Neural cell (in vitro differentiated cells): ENCODE data around the gene ERG28. TPM values are rescaled to one million over a fixed set of nuclear protein-coding genes. Genes with fewer than 3 reads are reported as not detected.

Source experiments
- H2AFZ ChIP-seq: fragments of 200-600, 300-800 bp; sonication (generic), shearing (Covaris generic); 2 replicates; pipeline ENCODE4 v1.6.0; 2014; ENCODE audit warnings: low read depth, mild to moderate bottlenecking, antibody characterized with exemption, low read length, moderate library complexity
- H3F3A ChIP-seq: fragments of 200-600 bp; shearing (Covaris generic); 2 replicates; pipeline ENCODE4 v1.6.1; 2016; ENCODE audit warnings: mild to moderate bottlenecking, moderate library complexity, mixed read lengths, antibody characterized with exemption, low read length; ENCODE audit not compliant: insufficient read depth, poor library complexity, severe bottlenecking
- H3K27ac ChIP-seq: fragments of 200-600, 300-800 bp; sonication (generic), shearing (Covaris generic); 2 replicates; pipeline ENCODE4 v1.5.1; 2014; ENCODE audit warnings: mild to moderate bottlenecking, low read length, moderate library complexity
- H3K27me3 ChIP-seq: fragments of 300-800, 200-600 bp; sonication (generic), shearing (Covaris generic); 2 replicates; pipeline ENCODE4 v1.6.0; 2014; ENCODE audit warnings: mild to moderate bottlenecking, low read depth, low read length, moderate library complexity; ENCODE audit not compliant: insufficient read depth
- H3K36me3 ChIP-seq: fragments of 300-800, 200-600 bp; sonication (generic), shearing (Covaris generic); 2 replicates; pipeline ENCODE4 v1.5.1; 2014; ENCODE audit warnings: mild to moderate bottlenecking, antibody characterized with exemption, low read length, moderate library complexity; ENCODE audit not compliant: insufficient read depth
- H3K4me2 ChIP-seq: fragments of 300-800, 200-600 bp; sonication (generic), shearing (Covaris generic); 2 replicates; pipeline ENCODE4 v1.6.0; 2014; ENCODE audit warnings: mild to moderate bottlenecking, low read length
- H3K4me3 ChIP-seq: fragments of 300-800, 200-600 bp; sonication (generic), shearing (Covaris generic); 2 replicates; pipeline ENCODE4 v1.5.1; 2014; ENCODE audit warnings: mild to moderate bottlenecking, low read length, moderate library complexity
- H3K79me2 ChIP-seq: fragments of 200-600 bp; shearing (Covaris generic); replicated peaks from 2 replicates; pipeline ENCODE4 v1.6.0; 2014; ENCODE audit warnings: mild to moderate bottlenecking, low read length, moderate library complexity; ENCODE audit not compliant: insufficient read depth
- H3K9ac ChIP-seq: fragments of 300-800, 200-600 bp; sonication (generic), shearing (Covaris generic); 2 replicates; pipeline ENCODE4 v1.6.1; 2016; ENCODE audit warnings: mild to moderate bottlenecking, low read length, mixed read lengths
- H3K9me2 ChIP-seq: fragments of 200-600 bp; shearing (Covaris generic); 2 replicates; pipeline ENCODE4 v1.6.1; 2016; ENCODE audit warnings: mild to moderate bottlenecking, low read length, mixed read lengths; ENCODE audit not compliant: insufficient read depth
- H3K9me3 ChIP-seq: fragments of 200-600, 300-800 bp; sonication (generic), shearing (Covaris generic); 2 replicates; pipeline ENCODE4 v1.6.1; 2016; ENCODE audit warnings: mild to moderate bottlenecking, mixed run types, low read length, moderate library complexity, mixed read lengths
- H4K20me1 ChIP-seq: fragments of 200-600 bp; shearing (Covaris generic); 2 replicates; pipeline ENCODE4 v1.6.1; 2016; ENCODE audit warnings: mild to moderate bottlenecking, mixed run types; ENCODE audit not compliant: insufficient read depth
- EP300 ChIP-seq: fragments of 450-650 bp; conservative IDR thresholded peaks from 2 replicates; pipeline ENCODE4 v1.6.1; 2014; ENCODE audit warnings: antibody characterized with exemption, mild to moderate bottlenecking, moderate library complexity; ENCODE audit not compliant: poor library complexity, severe bottlenecking
- EZH2 ChIP-seq: fragments of 200-600, 300-800 bp; shearing (Covaris generic), sonication (generic); IDR thresholded peaks from 2 replicates; pipeline ENCODE4 v1.6.1; 2014; ENCODE audit warnings: antibody characterized with exemption, low read length, borderline replicate concordance, mild to moderate bottlenecking; ENCODE audit not compliant: insufficient read depth, poor library complexity, severe bottlenecking
- MXI1 ChIP-seq: fragments of 450-650 bp; conservative IDR thresholded peaks from 2 replicates; pipeline ENCODE4 v1.6.1; 2014; ENCODE audit warnings: antibody characterized with exemption, mild to moderate bottlenecking; ENCODE audit not compliant: poor library complexity, severe bottlenecking
- POLR2AphosphoS5 ChIP-seq: IDR thresholded peaks from 2 replicates; pipeline ENCODE4 v1.6.1; 2012
- RAD21 ChIP-seq: fragments of 450-650 bp; conservative IDR thresholded peaks from 2 replicates; pipeline ENCODE4 v1.6.1; 2014; ENCODE audit warnings: antibody characterized with exemption, mild to moderate bottlenecking, moderate library complexity
- REST ChIP-seq: IDR thresholded peaks from 2 replicates; pipeline ENCODE4 v1.6.1; 2012; ENCODE audit warnings: borderline replicate concordance
- SMC3 ChIP-seq: fragments of 450-650 bp; conservative IDR thresholded peaks from 2 replicates; pipeline ENCODE4 v1.6.1; 2014; ENCODE audit warnings: antibody characterized with exemption, mild to moderate bottlenecking, moderate library complexity; ENCODE audit not compliant: poor library complexity
- TAF1 ChIP-seq: IDR thresholded peaks from 2 replicates; pipeline ENCODE4 v1.6.1; 2012; ENCODE audit warnings: low read depth
- polyA plus RNA-seq: library from polyadenylated mRNA; depleted of rRNA; stranded (reverse); fragments of >200 nt; gene quantifications from 2 replicates; pipeline ENCODE4 v1.2.3, GENCODE V29; 2014
- TF ChIP-seq, protein P1 (sequence below): fragments of 450-650 bp; IDR thresholded peaks from 2 replicates; pipeline ENCODE4 v1.5.1; 2014; ENCODE audit warnings: antibody characterized with exemption, mild to moderate bottlenecking, moderate library complexity; ENCODE audit not compliant: poor library complexity, severe bottlenecking

The ERG28 gene
- polyA plus RNA-seq, 1 donor from 2014 or later = 23.4 TPM

- H3F3A ChIP-seq = no peaks in the 10 kb centered on the region
- no peaks in the 10 kb centered on the region for H3K9me3 ChIP-seq
- H3K9me2 ChIP-seq = no peaks in the 10 kb centered on the region
- H3K36me3 ChIP-seq = no peaks in the 10 kb centered on the region
- no peak overlapping the region for H3K27ac ChIP-seq
- H3K79me2 ChIP-seq = no peaks in the 10 kb centered on the region
- H3K4me2 ChIP-seq = no peak overlapping the region
- H3K27me3 ChIP-seq = no peaks in the 10 kb centered on the region
- no peak overlapping the region for H3K9ac ChIP-seq
- no peaks in the 10 kb centered on the region for H4K20me1 ChIP-seq
- H2AFZ ChIP-seq = no peak overlapping the region
- TF ChIP-seq MXI1 (no peak), SMC3 (no peak), POLR2AphosphoS5 (no peak), TAF1 (no peak), EP300 (no peak), RAD21 (no peak), EZH2 (no peak), REST (no peak)
- TF ChIP-seq, protein P1, sequence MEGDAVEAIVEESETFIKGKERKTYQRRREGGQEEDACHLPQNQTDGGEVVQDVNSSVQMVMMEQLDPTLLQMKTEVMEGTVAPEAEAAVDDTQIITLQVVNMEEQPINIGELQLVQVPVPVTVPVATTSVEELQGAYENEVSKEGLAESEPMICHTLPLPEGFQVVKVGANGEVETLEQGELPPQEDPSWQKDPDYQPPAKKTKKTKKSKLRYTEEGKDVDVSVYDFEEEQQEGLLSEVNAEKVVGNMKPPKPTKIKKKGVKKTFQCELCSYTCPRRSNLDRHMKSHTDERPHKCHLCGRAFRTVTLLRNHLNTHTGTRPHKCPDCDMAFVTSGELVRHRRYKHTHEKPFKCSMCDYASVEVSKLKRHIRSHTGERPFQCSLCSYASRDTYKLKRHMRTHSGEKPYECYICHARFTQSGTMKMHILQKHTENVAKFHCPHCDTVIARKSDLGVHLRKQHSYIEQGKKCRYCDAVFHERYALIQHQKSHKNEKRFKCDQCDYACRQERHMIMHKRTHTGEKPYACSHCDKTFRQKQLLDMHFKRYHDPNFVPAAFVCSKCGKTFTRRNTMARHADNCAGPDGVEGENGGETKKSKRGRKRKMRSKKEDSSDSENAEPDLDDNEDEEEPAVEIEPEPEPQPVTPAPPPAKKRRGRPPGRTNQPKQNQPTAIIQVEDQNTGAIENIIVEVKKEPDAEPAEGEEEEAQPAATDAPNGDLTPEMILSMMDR = no peak
- no peak overlapping the region for H3K4me3 ChIP-seq
Measured at GRCh38 chr14:75647640-75648039, 13.0 kb downstream of the ERG28 start.

DNA sequence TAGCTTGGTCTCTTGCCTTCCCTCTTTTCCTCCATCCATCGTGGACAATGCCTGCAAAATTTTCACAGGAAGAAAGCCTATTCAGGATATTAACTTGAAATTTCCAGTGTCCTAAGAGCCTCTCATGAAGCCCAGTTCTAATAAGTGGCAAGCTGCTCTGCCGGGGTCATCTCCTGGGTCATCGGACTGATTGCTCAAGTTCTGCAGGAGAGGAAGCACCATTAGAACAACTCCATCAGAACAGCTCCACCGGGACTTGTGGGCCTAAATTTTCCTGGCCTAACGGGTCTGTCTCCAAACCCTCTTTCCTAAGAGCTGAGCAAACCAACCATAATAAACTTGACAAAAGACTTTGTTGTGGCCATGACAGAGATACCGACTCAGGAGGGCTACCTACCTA, 13.9 kb downstream of the ERG28 start:
- H3K27ac ChIP-seq = no peak overlapping the region
- H2AFZ ChIP-seq = no peak overlapping the region
- no peak overlapping the region for H3K9ac ChIP-seq
- TF ChIP-seq, protein P1 = no peak
- no peak for TF ChIP-seq REST
- no peak for TF ChIP-seq MXI1
- no peak for TF ChIP-seq TAF1
- TF ChIP-seq SMC3 = no peak
- TF ChIP-seq RAD21 = no peak
- TF ChIP-seq POLR2AphosphoS5 = no peak
- TF ChIP-seq EZH2 = no peak
- TF ChIP-seq EP300 = no peak
- H3F3A ChIP-seq = no peaks in the 10 kb centered on the region
- no peaks in the 10 kb centered on the region for H3K27me3 ChIP-seq
- no peaks in the 10 kb centered on the region for H3K79me2 ChIP-seq
- H3K4me2 ChIP-seq = no peak overlapping the region
- no peaks in the 10 kb centered on the region for H3K9me3 ChIP-seq
- no peak overlapping the region for H3K4me3 ChIP-seq
- no peaks in the 10 kb centered on the region for H3K9me2 ChIP-seq
- H3K36me3 ChIP-seq = no peaks in the 10 kb centered on the region
- H4K20me1 ChIP-seq = no peaks in the 10 kb centered on the region
